Ecto neural progenitor cell (in vitro differentiated cells): ENCODE measurements around the gene BHMT.

Experiments
- DNase-seq: peaks from one replicate; pipeline ENCODE4 v3.0.0-alpha.2; 2018; ENCODE audit warnings: low spot score

The BHMT gene

GRCh38 chr5:79111387-79111959, at the start of gene BHMT:
Gene BHMT, plus strand, starts transcription at chr5:79111809. Its CDS starts 77 bp downstream, at chr5:79111886.
- DNase-seq = no peak

GRCh38 chr5:79062436-79062835, 49.2 kb upstream of the BHMT start:
- DNase-seq = no peak

- DNase-seq = no peak
These were observed 41.9 kb upstream of the BHMT start, which contains the start of the genes BHMT2 and DMGDH for GRCh38 chr5:79069488-79070349. Gene BHMT2, plus strand, starts transcription at chr5:79069767. Its CDS starts 16 bp downstream, at chr5:79069783. Gene DMGDH, minus strand, starts transcription at chr5:79069674. Its CDS starts 54 bp downstream, at chr5:79069620.

GRCh38 chr5:79070350-79070667, 41.3 kb upstream of the BHMT start:
- no peak for DNase-seq

- DNase-seq = no peak
These were observed 37.0 kb upstream of the BHMT start for GRCh38 chr5:79074641-79075040.

- no peak for DNase-seq
These were observed 35.8 kb upstream of the BHMT start for GRCh38 chr5:79075646-79076426.

GRCh38 chr5:79076819-79077218, 34.8 kb upstream of the BHMT start:
- DNase-seq = no peak

GRCh38 chr5:79077680-79078365, 33.8 kb upstream of the BHMT start:
- no peak for DNase-seq

GRCh38 chr5:79080804-79081203, 30.8 kb upstream of the BHMT start:
- no peak for DNase-seq

- DNase-seq = no peak
These were observed 29.8 kb upstream of the BHMT start for GRCh38 chr5:79081779-79082178.

- DNase-seq = no peak
These were observed 25.5 kb upstream of the BHMT start for GRCh38 chr5:79086116-79086515.

GRCh38 chr5:79088507-79088906, 23.1 kb upstream of the BHMT start:
- no peak for DNase-seq

GRCh38 chr5:79091064-79091463, 20.5 kb upstream of the BHMT start:
- DNase-seq = no peak

GRCh38 chr5:79093762-79094161, 17.8 kb upstream of the BHMT start:
- DNase-seq = no peak

- no peak for DNase-seq
These were observed 5.7 kb upstream of the BHMT start for GRCh38 chr5:79105868-79106267.

GRCh38 chr5:79107020-79107796, 4.4 kb upstream of the BHMT start:
- DNase-seq = no peak

- no peak for DNase-seq
These were observed 3.5 kb upstream of the BHMT start for GRCh38 chr5:79108086-79108485.

- no peak for DNase-seq
These were observed 2.8 kb upstream of the BHMT start for GRCh38 chr5:79108792-79109191.

GRCh38 chr5:79109527-79110492, 1.8 kb upstream of the BHMT start:
- no peak for DNase-seq
